Measurements from ENCODE around the gene OBP2A. TPM values are rescaled to one million over a fixed set of nuclear protein-coding genes. Genes with fewer than 3 reads are reported as not detected.

OBP2A gene
- total RNA-seq, 1 donor from 2014 or later = not detected

DNA sequence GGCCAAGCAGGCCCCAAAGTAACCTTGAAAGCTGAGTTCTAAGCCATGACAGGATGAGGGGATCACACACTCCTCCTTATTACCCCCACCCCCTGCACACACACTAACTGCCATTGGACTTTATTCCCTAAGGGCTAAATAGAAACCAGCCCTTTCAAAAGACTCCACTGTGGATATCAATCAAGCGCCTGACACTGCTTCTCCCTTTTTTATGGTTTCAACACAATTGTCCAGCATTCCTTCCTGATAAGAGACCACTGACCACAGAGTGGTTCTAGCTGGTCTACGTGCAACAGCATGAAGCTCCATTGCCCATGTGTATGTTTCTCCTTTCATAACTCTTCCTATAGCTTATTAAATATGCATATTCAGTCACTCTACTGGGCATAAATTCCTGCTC, 50.3 kb downstream of the OBP2A start:
- DNase-seq (ENCODE audit: low spot score) = no peak

Other genes with a start within 250 kb of the OBP2A start
- gene PPP1R26, start 66.3 kb upstream of the OBP2A start, total RNA-seq = 25.6 TPM
- 34.5 TPM for gene MRPS2, start 45.4 kb upstream of the OBP2A start, total RNA-seq
- gene LCN1, start 24.7 kb upstream of the OBP2A start, total RNA-seq = not detected
- not detected for gene PAEP, start 15.6 kb downstream of the OBP2A start, total RNA-seq
- not detected for gene GLT6D1, start 93.4 kb downstream of the OBP2A start, total RNA-seq
- not detected for gene LCN9, start 117.2 kb downstream of the OBP2A start, total RNA-seq
- not detected for gene SOHLH1, start 153.4 kb downstream of the OBP2A start, total RNA-seq
- gene KCNT1, start 156.1 kb downstream of the OBP2A start, total RNA-seq = 0.83 TPM

Measured in ureter (tissue), 1 donor.